GM04503 (cell line): ENCODE data around the gene RASAL3.
"Not testable (repeated sequence)": the region's sequence is repeated elsewhere in the genome, so short reads cannot be mapped to it uniquely, and the experiment has no call there.

ENCODE experiments used
- DNase-seq: peaks from one replicate; pipeline ENCODE4 v3.0.0-alpha.2; 2012; ENCODE audit warnings: low read depth

Gene RASAL3

DNA sequence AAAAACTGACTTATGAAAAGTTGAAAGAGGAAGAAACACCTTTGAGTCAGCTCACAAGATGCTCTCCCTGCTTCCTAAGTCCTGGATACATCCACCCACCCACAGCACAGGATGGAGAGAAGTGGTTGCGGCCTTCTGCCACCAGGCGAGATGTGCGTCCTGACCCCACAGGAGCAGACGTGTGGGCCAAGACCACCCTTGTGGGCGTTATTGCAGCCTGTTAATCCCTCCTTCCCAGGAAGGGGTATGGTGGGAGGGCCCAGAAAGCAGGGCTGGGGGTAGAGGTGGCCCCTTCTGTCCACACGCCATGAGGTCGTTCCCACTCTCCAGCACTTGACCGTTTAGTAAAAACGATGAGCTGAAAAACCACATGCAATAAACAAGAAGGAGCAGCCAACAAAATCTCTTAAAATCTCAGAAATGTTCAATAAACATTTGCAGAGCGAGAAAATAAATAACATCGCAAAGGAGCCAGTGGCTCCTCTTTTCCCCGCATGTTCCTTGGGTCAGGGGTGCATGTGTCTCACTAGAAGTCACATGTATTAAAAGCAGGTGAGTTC, 43.1 kb downstream of the RASAL3 start:
- DNase-seq: no peak

DNA sequence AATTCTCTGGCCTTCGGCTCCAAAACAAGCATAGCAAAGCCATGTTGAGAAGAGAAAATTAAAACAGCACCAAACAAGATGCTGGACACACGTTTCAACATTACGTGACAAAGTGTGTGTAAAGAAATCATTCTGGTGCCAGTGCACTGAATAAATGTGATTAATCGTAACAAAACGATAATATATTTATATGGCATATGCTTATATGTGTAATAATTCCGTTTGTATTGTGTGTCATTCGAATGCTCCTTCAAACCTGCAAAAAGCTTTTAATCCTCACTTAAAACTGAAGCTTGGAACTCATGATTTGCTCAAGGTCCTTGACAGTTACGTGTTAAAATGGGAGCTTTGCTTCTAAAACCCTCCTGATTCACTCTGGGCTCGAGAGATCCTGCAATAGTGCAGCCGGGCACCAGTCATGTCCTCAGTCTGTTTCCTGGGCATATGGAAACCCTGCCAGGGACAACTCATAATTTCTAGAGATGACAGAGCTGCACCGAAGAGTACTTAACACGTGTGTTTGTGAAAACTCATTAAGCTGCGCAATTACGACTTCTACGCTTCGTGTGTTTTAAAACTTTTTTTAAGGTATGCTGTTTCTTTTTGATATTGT, 44.8 kb downstream of the RASAL3 start:
- DNase-seq: peak; percentile 14

DNA sequence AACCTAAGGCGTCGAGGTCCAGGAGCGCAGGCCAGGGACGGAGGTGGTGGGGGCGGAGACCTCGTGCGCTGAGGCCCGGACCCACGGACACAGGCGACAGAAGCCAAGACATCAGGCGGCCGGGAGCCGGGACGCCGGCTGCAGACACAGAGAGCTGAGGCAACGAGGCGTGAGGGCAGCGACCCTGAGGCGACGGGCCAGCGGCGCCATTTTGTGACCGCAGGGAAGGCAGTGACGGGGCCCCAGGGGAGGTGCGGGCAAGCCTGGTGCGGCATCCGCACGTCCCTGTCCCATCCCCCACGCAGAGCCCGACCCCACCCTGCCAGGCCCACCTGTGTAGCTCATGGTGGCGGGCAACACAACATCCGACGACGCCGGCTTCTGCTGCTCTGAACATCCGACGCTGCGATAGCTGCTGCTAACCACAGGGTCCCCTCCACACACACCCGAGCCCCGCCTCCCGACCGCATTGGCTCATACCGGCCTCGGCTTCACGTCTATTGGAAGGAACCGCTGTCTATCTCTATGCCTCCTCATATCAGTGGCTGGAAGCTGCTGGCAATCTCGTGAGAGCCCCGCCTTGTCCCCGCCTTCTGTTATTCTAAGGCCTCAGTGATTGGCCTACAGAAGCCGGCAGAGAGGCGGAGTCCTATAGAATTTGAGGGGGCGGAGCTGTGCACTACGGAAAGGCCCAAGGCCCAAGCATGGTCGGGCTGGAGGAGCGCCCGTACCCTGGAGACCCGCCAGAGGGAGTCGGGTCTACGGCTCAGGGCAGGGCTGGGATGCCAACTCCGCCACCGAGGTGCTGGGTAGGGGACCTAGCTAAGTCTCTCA, 45.5 kb downstream of the RASAL3 start, which contains the start of gene AKAP8L:
Gene AKAP8L, minus strand, starts transcription at position 410 of the 834 bp plus-strand sequence. Its CDS starts 65 bp downstream, at position 345.
- DNase-seq: peak; percentile 97

DNA sequence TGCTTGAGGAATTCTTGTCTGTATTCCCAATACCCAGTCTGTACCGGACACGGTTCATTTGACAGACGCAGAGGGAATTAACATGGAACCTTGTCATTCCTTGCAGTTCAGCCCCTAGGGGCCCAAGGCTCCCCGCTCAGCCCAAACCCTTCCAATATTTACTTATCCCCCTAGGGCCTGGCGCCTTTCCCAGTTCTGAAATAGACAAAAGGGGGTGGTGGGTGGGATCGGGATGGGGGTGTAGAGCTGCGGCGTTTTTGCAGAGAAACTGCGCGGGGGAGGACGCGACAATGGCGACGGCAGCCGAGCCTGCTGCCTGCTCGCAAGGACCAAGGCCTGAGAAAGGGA, 46.1 kb downstream of the RASAL3 start:
- no peak for DNase-seq

DNA sequence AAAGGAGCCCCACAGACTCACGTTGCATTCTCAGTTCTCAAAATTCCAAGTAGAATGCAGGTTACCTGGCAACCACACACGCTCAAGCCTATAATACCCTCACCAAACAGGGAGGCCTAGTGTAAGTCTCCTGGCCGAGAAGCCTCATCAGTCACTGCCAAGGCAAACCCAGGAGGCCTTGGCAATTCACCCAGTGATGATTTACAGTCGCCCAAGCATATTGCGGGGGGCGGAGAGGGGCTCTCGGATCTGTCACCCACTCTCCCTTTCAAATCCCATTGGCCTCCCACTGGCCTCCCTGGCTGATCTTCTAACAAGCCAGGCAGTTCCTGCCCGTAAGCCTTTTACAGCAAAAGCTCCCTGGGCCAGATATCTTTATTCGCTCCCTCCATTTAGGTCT, 46.6 kb downstream of the RASAL3 start:
- no peak for DNase-seq

DNA sequence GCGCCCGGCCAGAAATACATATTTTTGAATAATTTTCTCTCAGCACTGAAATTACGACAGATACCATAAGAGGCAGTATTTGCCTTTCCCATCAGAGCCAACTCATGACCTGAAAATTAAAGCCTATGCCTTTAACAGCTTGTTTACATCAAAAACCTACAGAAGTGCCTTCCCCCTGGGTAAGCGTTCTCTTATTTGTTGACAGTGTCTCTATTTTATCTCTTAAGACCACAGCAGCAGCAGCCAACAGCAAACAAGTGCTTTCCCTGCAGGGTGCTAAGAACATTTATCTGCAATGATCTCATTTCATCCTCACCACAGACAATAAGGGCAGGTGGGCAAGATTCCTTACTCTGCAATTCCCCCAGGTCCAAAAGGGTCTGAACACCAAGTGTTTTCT, 51.5 kb downstream of the RASAL3 start:
- no peak for DNase-seq

DNA sequence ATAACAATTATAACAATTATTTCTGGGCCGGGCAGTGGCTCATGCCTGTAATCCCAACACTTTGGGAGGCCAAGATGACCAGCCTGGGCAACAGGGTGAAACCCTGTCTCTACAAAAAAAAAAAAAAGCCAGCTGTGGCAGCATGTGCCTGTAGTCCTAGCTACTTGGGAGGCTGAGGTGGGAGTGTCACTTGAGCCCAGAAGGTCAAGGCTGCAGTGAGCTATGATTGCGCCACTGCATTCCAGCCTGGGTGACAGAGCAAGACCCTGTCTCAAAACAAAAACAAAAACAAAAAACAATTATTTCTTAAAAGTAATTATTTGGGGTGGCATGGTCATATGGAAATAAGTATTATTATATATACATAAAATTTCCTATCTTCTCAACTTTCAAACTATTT, 53.0 kb downstream of the RASAL3 start:
- DNase-seq: not testable (repeated sequence)

DNA sequence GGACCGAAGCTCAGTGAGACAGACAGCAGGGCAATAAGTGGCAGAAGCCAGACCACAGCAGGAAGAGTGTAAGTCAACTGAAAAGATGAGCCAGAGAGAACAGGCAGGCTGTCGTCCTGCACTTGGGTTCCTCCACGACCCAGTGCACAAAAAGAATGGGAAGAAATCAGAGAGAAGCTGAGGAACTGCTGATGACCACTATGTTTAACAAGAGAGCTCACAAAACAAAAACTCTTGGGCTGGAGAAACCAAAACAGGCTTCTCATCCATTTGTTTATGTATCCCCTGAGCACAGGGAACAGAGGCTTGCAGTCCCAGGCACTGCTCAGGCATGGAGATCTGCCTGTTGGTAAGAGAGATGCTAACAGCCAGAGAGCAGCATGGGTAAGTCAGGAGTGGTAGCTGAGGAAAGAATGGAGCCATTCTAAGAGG, 59.5 kb downstream of the RASAL3 start:
- DNase-seq: no peak

DNA sequence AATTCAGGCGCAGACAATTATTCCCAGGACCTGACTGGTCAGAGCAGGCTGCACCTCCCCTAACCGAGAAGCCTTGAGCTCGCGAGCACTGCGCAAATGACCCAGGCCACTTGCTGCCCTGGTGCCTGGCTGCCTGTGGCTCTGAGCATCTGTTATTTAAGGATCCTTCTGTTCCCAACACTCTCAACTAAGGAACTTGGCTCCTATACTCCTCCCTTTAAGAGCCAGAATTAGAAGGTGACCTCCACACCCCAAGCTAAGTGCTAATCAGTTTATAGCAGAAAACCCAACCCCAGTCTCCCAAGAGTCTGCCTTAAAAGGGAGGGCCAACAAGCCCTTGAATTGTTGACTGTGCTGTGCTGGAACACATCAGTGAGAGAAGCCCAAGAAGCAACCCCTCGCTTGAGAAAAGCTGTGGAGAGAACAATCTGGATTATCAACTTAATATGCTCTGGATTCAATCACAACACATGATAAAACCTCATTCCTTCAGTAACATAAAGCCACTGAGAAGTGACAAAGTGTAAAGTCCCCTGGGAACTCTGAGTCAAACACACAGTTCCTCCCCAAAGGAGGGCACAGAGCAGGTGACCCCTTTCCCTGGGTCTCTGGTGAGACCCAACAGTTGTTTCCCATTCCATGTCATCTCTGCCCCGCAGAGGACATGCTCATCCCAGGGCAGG, 60.1 kb downstream of the RASAL3 start:
- no peak for DNase-seq

DNA sequence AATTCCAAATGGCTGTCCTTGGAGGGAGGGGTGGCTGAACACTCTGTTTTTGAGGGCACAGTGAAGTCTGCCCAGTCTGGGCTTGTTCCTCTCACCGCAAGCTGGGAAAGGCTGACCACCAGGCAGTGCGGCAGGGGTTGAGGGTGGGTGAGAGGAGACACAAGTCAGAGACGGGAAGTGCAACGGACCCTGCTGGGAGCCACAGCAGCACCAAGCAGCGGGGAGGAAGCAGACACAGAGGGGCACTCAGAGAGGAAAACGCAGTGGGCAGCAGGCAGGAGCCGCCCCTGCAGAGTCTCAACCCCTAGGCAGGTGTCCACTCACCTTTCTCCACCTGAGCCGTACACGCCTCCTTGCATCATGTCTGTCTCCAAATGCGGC, 61.2 kb downstream of the RASAL3 start:
- DNase-seq: no peak

DNA sequence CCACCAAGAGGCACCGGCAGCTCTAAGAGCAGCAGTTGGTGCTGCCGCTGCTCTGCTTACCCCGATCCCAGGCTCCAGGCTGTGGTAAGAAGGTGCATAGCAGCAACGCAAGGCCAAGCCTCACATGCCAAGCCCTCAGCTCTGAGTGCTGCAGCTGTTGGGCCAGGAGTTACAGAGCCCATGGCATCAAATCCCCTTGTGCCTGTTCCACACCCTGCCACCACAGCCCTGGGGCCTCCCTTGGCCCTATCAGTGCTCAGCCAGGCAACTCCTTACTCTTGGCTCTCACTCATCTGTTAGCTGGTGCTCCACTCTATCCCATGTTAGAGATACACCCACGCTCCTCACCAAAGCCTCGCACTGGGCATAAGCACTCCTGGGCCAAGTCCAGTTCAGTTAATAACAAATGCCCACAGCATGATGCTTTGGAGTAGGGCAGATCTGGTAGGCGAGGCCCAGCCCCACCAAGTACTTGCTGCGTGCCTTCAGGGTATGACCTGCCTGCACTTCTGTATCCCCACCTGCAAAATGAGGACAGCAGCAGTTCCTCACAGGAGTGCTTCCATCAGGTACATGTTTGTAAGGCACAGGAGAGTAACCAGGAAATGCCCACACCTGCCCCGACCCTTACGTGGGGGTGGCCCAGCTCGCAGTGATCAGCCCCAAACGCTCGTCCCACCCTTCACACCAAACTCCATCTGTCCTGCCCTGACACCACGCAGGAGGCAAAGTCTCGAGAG, 61.8 kb downstream of the RASAL3 start:
- no peak for DNase-seq
